ENCODE data around the gene PSMD6. TPM values are rescaled to one million over a fixed set of nuclear protein-coding genes. Genes with fewer than 3 reads are reported as not detected.

PSMD6 gene
- total RNA-seq = 98.9 and 103 TPM in 2 replicates

GRCh38 chr3:64023187-64023860 lies at the start of gene PSMD6:
Gene PSMD6, minus strand, starts transcription at chr3:64023494. Its CDS starts 75 bp downstream, at chr3:64023419.

Other genes starting within 250 kb of the PSMD6 start
- gene C3orf49, start 204.2 kb downstream of the PSMD6 start, total RNA-seq = not detected in 2 replicates
- gene THOC7, start 159.7 kb downstream of the PSMD6 start, total RNA-seq = 42.2 and 51.5 TPM in 2 replicates
- gene ATXN7, start 159.6 kb downstream of the PSMD6 start, total RNA-seq = 10.4 and 13.6 TPM in 2 replicates
- gene SCAANT1, start 111.1 kb downstream of the PSMD6 start, total RNA-seq = not detected in 2 replicates
- gene PRICKLE2, start 202.0 kb upstream of the PSMD6 start, total RNA-seq = 47.7 and 93.2 TPM in 2 replicates

All from smooth muscle cell of the umbilical artery (primary cell).